Right ventricle myocardium inferior (tissue), 1 donor: ENCODE results near the gene LVRN. TPM values are rescaled to one million over a fixed set of nuclear protein-coding genes. Genes with fewer than 3 reads are reported as not detected.

Experiments used
- ATAC-seq: fragments of 200-7000 bp; cut with Tn5 transposase; one replicate; pipeline ENCODE4 v1.9.1; 2020; ENCODE audit warnings: mild to moderate bottlenecking, moderate library complexity
- DNase-seq: peaks from one replicate; pipeline ENCODE4 v3.0.0; 2021; ENCODE audit errors: missing footprints
- intact Hi-C: fragments of 100-400 bp; cut with DNase I; formaldehyde crosslinking; loops from one replicate; pipeline ENCODE4 v1.11.0; 2022
- total RNA-seq: library from RNA; stranded (reverse); fragmentation: NEBNext Ultra II Directional; extraction: Animal tissue kit (Norgen Biotek cat#: 25700); gene quantifications from one replicate; pipeline ENCODE4 v1.2.1, GENCODE V29; 2021
- donor health status: DM: no; HTN: yes; CAD: no; lungs with severe emphysema.

LVRN gene
- total RNA-seq, 1 donor from 2014 or later = 1.3 TPM

- DNase-seq (no peak), ATAC-seq (no peak)
- intact Hi-C loops = no loop called here
These were observed 47.5 kb downstream of the LVRN start for GRCh38 chr5:116009806-116010205.

DNA sequence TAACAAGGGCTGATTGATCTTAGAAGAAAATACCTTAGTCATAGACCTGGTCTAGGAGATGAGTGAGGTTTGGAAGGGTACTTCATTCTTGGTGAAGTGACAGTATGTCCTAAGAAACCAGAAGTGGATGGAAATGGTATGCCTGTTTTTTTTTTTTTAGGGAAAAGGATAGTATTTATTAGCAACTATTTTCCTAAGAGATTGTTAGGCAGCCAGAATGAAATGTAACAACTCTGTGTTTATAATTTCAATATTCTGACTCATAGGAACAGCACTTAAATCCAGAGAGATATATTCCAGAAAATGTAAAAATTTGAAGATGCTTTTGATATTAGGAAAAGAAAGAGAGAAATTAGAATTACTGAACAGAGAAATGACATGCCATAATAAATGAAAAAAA is 48.8 kb downstream of the LVRN start:
- no peak for DNase-seq
- intact Hi-C loops = no loop called here
- ATAC-seq = no peak

- DNase-seq (no peak), ATAC-seq (peak; percentile 75)
- intact Hi-C loops = no loop called here
These were observed 51.0 kb downstream of the LVRN start for GRCh38 chr5:116013207-116013785.

DNA sequence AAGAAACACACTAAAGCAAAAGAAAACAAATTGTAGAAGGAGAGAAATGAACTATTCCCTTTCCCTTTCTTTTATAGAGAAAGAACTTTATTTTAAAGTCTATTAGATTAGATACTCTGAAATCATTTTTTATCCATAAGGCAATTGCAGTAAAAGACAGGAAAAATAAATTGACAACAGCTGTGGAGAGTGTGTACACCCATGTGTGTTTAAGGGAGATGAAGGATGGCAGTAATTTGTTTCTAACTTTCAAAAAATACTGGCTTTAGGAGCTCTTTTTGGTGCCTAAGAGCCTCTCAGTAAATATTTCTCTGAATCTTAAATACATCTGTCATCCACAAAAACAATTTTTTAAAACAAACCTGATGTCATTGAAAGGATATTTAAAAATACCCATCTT is 51.7 kb downstream of the LVRN start:
- DNase-seq = no peak
- no peak for ATAC-seq
- intact Hi-C loops = no loop called here

GRCh38 chr5:116023619-116024018 is 61.3 kb downstream of the LVRN start:
- intact Hi-C loops = no loop called here
- ATAC-seq (no peak), DNase-seq (no peak)

DNA sequence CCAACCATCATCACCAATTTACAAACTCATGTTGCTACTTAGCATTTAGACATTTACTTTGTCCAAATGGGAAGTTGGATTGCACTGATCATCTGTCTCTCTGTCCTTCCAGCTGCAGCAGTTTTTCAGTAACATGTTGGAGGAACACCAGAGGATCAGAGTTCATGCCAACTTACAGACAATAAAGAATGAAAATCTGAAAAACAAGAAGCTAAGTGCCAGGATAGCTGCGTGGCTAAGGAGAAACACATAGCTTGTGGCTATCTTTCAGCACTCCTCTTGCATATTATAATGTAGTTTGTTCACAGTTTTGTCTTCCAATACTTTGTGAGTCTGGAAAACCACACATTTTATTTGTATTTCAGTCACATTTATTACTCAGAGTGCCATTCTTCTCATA is 63.6 kb downstream of the LVRN start:
- ATAC-seq (no peak), DNase-seq (no peak)
- intact Hi-C loops = no loop called here

- intact Hi-C loops = loop anchor here (10.0 kb wide), 1 partner anchor 137 kb away; no protein-coding TSS in a partner anchor
These were observed 69.8 kb downstream of the LVRN start, which contains the start of gene ARL14EPL for GRCh38 chr5:116032094-116032517. TSS of gene ARL14EPL (plus strand) at chr5:116032472. CDS start at chr5:116051466, 18,994 bp downstream.

GRCh38 chr5:116032991-116033390 is 70.7 kb downstream of the LVRN start:
- no peak for ATAC-seq
- intact Hi-C loops = loop anchor here (10.0 kb wide), 1 partner anchor 138 kb away; no protein-coding TSS in a partner anchor
- DNase-seq = no peak

More at GRCh38 chr5:116032094-116032517, 69.8 kb downstream of the LVRN start, which contains the start of gene ARL14EPL:
- DNase-seq (no peak), ATAC-seq (peak; percentile 75)

DNA sequence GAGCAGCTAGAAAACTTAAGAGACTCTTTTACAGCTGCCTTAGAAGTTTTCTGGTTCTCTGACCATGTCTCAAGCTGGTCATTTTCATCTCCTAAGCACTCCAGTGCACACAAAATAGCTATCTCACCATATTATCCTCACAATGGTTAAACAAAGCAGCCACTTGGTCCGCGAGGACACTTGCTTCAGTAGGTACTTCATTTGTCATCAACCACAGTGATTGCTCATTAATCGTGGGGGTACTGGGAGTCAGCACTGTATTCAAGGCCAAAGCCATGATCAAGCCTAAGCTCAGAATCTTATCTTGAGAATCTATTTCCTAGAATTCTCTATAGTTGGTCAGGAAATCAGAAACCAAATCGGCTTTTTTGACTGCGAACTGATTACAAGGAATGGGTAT is 72.8 kb downstream of the LVRN start:
- intact Hi-C loops = loop anchor here (10.0 kb wide), 1 partner anchor 140 kb away; no protein-coding TSS in a partner anchor
- no peak for ATAC-seq
- no peak for DNase-seq

DNA sequence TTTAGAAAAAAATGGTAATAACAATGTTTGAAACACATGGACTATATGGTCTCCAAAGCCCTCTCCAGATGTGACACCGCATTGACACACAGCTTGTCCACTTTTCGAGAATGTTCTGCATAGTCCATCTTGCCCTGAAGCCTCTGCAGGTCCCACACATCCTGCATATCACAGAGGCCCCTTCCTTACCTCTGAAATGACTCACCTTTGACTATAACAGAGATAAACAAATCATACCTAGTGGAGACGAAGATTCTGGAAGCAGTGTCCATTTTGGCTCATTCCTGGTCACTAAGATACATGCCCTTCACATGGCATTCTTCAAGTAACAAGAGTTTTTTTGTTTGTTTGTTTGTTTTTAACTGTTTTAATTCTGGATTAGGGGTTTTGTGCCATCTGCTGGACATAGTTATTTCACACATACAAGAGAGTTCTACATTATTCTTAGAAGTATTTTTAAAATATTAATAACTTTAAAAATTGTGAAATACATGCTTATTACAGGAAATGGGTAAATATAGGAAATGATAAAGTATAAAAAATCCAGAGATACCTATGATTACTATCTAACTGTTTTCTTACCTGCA is 75.1 kb downstream of the LVRN start:
- ATAC-seq = no peak
- intact Hi-C loops = loop anchor here (10.0 kb wide), 1 partner anchor 143 kb away; no protein-coding TSS in a partner anchor
- no peak for DNase-seq

DNA sequence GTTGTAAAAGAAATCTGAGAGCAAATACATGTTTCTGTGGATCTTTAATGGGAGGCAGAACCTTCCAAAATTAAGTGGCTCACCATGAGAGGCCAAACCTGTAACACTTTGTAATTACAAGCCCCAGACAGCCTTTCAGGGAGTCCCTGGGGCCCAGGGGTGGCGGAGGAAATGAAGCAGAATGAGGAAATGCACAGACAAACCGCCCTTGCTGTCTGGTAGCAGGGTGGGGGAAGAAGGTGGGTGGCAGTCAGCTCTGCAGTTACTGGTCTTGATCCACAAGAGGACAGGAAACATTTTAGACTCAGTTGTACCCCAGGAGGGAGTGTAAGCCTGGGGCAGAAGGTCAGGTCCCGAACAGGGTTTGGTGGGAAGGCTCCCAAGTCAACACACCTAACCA is 76.5 kb downstream of the LVRN start:
- DNase-seq = peak; percentile 68
- intact Hi-C loops = loop anchor here (10.0 kb wide), 1 partner anchor 144 kb away; no protein-coding TSS in a partner anchor
- no peak for ATAC-seq

DNA sequence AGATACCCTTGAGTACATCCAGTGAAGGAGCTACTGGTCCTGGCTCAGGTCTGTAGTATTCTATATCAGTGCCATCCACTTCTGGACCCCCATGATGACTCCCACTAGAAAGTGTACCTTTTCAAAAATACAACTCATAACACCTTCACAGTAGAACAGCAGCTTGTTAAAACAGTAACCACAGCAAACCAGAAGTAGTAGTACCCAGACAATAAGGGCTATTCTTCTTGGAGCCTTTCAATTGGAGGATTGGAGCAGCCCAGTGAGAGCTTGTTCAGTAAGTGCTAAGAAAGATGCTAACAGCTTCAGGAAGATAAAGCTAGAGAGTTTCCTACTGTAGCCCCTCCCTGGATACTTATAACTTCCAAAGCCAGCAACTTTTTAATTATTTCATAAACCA is 80.1 kb downstream of the LVRN start:
- DNase-seq (no peak), ATAC-seq (no peak)
- intact Hi-C loops = no loop called here

DNA sequence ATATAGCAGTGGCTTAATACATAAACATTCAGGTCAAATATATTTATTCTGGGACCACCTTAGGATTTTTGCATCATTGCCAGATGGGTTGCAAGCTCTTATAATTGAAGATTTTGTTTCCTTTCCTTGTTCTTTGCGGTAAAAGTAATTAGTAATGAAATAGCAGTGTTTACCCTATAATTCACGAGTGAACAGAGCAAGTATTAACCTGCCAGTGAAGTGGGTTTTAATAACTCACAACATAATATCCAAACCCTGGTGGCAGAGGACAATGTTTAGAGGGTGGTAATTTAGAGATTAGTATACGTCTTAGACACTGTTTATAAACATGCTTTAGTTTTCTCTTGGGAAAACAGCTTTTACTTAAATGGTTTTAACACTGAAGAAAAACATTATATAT is 81.8 kb downstream of the LVRN start:
- DNase-seq (no peak), ATAC-seq (no peak)
- intact Hi-C loops = no loop called here

DNA sequence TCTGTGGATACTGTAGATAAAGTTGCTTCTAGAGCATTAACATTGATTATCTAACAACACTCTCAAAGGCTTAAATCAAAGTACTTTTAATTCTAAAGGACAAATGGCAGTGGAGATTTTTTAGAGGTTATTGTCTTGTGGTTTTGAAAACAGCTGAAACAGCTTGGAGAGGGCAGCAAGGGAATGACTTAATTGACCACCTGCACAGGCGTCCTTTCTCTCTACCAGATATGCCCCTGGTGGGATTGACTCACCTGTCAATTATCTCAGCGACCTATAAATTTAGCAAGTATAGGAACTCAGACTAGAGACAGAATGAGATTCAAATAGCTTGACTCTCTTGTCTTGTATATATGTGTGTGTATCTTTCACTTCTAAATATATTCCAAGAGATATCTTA is 83.5 kb downstream of the LVRN start:
- intact Hi-C loops = no loop called here
- no peak for ATAC-seq
- DNase-seq = no peak

- DNase-seq = no peak
- ATAC-seq = no peak
- intact Hi-C loops = no loop called here
These were observed 84.0 kb downstream of the LVRN start for GRCh38 chr5:116046261-116046660.

DNA sequence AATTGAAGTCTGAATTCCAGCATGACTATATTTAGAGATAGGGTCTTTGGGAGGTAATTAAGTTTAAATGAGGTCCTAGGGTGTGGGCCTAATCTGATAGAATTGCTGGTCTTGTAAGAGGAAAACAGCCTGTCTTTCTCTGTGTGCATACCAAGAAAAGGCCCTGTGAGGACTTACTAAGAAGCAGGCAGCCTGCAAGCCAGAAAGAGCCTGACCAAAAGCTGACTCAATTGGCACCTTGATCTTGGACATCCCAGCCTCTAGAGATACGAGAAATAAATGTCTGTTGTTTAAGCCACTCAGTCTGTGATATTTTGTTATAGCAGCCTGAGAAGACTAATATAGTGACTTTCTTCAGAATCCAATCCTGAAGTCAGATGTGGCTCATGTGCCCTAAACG is 84.5 kb downstream of the LVRN start:
- DNase-seq (no peak), ATAC-seq (no peak)
- intact Hi-C loops = no loop called here

DNA sequence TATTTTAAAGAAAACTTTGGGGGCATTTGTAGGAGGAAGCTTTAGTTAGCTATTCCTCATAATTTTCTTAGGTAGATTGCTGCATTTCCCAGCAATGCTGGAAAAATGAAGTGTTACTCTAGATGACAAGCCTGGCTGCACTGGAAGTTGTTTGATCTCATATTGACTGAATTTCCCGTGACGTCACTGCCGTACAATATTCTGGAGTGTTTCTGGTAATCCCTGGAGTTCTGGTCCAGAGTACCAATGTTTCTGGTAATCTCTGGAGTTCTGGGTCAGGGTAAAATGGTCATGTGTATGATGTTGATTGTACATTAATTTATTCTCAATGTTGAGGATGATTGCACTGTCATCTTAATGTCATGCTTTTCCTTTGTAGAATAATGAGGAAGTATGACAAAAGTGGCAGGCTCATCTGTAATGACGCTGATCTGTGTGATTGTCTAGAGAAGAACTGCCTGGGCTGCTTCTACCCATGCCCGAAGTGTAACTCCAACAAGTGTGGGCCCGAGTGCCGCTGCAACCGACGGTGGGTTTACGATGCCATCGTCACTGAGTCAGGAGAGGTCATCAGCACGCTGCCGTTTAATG is 96.2 kb downstream of the LVRN start:
- ATAC-seq (no peak), DNase-seq (no peak)
- intact Hi-C loops = no loop called here

- ATAC-seq (no peak), DNase-seq (no peak)
- intact Hi-C loops = loop anchor here (10.0 kb wide), 1 partner anchor 178 kb away; no protein-coding TSS in a partner anchor
These were observed 100.1 kb downstream of the LVRN start for GRCh38 chr5:116062352-116062751.

DNA sequence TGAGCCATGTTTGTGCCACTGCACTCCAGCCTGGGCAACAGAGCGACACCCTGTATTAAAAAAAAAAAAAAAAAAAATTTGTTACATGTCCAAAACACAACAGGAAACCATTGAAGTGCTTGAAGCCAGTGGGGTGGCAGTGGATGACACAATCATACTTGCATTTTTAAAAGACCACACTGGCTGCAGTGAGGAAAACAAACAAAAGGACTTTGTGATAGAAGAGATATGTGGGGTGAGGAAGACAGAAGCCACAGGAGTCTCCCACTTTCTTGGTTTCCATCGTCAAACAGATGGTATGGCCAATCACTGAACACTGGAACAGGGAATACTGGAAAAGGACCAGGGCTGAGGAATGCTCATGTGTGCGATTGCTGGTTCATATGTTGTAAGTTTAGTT is 101.7 kb downstream of the LVRN start:
- DNase-seq = no peak
- no peak for ATAC-seq
- intact Hi-C loops = loop anchor here (10.0 kb wide), 1 partner anchor 179 kb away; no protein-coding TSS in a partner anchor
